ENCODE measurements around the gene ERG28. TPM values are rescaled to one million over a fixed set of nuclear protein-coding genes. Genes with fewer than 3 reads are reported as not detected.

ERG28 gene
- total RNA-seq, 1 donor from 2014 or later: 29.3 TPM

DNA sequence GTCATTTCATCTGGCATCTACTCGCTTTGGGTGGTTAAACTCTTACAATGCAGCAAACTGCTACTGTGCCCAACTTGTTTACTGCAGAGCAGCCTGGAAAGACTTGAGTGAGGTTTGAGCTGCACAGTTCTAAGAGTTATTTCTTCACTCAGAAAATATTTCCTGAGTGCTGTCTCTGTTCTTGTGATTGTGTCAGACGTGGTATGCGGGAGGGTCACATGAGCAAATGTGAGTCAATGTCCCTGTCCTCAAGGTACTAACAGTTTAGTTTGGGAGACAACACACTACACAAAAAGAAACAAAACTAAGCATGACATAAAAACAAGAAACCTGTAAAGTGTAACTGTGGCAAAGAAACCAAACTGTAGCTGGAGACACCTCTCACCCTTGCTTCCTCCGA, 49.8 kb downstream of the ERG28 start:
- TF ChIP-seq EZH2phosphoT487 (IDR thresholded peaks at IDR 0.05) (no peak), EZH2 (IDR thresholded peaks at IDR 0.05) (no peak)
- TF ChIP-seq, protein P1, sequence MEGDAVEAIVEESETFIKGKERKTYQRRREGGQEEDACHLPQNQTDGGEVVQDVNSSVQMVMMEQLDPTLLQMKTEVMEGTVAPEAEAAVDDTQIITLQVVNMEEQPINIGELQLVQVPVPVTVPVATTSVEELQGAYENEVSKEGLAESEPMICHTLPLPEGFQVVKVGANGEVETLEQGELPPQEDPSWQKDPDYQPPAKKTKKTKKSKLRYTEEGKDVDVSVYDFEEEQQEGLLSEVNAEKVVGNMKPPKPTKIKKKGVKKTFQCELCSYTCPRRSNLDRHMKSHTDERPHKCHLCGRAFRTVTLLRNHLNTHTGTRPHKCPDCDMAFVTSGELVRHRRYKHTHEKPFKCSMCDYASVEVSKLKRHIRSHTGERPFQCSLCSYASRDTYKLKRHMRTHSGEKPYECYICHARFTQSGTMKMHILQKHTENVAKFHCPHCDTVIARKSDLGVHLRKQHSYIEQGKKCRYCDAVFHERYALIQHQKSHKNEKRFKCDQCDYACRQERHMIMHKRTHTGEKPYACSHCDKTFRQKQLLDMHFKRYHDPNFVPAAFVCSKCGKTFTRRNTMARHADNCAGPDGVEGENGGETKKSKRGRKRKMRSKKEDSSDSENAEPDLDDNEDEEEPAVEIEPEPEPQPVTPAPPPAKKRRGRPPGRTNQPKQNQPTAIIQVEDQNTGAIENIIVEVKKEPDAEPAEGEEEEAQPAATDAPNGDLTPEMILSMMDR (IDR thresholded peaks at IDR 0.05): no peak
- H3K27ac ChIP-seq: no peak overlapping the region
- H3F3A ChIP-seq (ENCODE audit: low read depth): no peaks in the 10 kb centered on the region
- H3K27ac Mint-ChIP-seq: no peak overlapping the region
- no peaks in the 10 kb centered on the region for H3K9me3 ChIP-seq (ENCODE audit: low read depth)
- no peak overlapping the region for H3K4me2 ChIP-seq
- no peak overlapping the region for H3K9ac ChIP-seq
- no peak overlapping the region for H2AFZ ChIP-seq (replicated peaks)
- no peak overlapping the region for H3K4me3 Mint-ChIP-seq
- H3K27me3 Mint-ChIP-seq (ENCODE audit: insufficient read depth, low read depth): peaks cover 3% of the 10 kb centered on the region
- H3K9me3 Mint-ChIP-seq: peaks cover 16% of the 10 kb centered on the region
- H3K36me3 ChIP-seq: no peaks in the 10 kb centered on the region
- H3K4me1 Mint-ChIP-seq: peaks cover 18% of the 10 kb centered on the region
- no peak for DNase-seq (ENCODE audit: low spot score)
- no peaks in the 10 kb centered on the region for H3K27me3 ChIP-seq
- no peaks in the 10 kb centered on the region for H3K79me2 ChIP-seq (ENCODE audit: low read depth)
- H3K36me3 Mint-ChIP-seq: peaks cover 5% of the 10 kb centered on the region
- H3K4me3 ChIP-seq: no peak overlapping the region
- H4K20me1 ChIP-seq (ENCODE audit: low read depth): no peaks in the 10 kb centered on the region
- peaks cover 5% of the 10 kb centered on the region for H3K4me1 ChIP-seq

DNA sequence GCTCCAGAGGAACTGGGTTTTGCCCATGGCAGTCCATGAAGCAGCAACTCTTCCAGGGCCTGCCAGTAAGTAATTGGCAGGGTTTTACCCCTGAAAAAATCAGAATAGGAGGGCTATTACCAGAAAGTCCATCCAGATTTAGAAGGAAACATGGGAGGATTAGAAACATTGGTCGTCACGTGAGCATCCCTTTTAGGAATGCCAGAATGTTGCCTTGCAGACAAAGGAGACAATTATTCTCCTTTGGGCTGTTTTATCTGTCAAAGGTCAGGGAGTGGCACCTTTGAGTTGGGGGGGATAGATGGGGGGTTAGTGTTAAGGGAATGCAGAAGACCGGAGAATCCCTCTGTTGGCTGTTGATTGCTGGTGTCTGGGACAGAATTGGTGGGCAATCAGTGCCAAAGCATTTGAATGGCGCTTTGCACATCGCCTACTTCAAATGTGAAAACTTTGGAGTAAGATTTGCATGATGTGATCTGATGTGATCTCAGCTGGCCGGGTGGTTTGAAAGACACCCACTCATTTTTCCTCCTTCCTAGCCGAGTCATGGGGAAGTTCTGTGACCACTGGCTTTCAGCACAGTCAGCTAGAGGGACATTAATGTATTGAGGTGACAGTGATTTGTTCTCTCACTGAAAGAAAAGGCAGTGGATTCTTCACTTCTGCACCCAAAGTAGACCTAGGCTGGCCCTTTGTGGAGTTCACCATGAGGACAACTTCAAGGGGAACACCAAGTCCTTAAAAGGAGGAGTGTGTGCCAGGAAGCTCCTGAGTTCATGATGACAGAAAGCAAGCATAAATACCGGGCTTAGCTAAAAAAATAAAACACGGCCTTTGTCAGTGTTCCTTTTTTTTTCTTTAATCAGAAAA, 50.8 kb downstream of the ERG28 start:
- no peaks in the 10 kb centered on the region for H4K20me1 ChIP-seq (ENCODE audit: low read depth)
- no peaks in the 10 kb centered on the region for H3K79me2 ChIP-seq (ENCODE audit: low read depth)
- no peaks in the 10 kb centered on the region for H3K27me3 ChIP-seq
- H3K27ac Mint-ChIP-seq: peak overlapping the region; percentile 48
- H3K9me3 Mint-ChIP-seq: peaks cover 16% of the 10 kb centered on the region
- no peak overlapping the region for H3K9ac ChIP-seq
- H3K4me1 ChIP-seq: peaks cover 5% of the 10 kb centered on the region
- peaks cover 16% of the 10 kb centered on the region for H3K4me1 Mint-ChIP-seq
- no peak overlapping the region for H3K4me3 ChIP-seq
- no peaks in the 10 kb centered on the region for H3K9me3 ChIP-seq (ENCODE audit: low read depth)
- TF ChIP-seq EZH2phosphoT487 (IDR thresholded peaks at IDR 0.05): no peak
- TF ChIP-seq EZH2 (IDR thresholded peaks at IDR 0.05): no peak
- TF ChIP-seq, protein P1 (IDR thresholded peaks at IDR 0.05): no peak
- H3K4me2 ChIP-seq: no peak overlapping the region
- no peaks in the 10 kb centered on the region for H3K36me3 ChIP-seq
- no peaks in the 10 kb centered on the region for H3F3A ChIP-seq (ENCODE audit: low read depth)
- no peak overlapping the region for H3K4me3 Mint-ChIP-seq
- H3K27me3 Mint-ChIP-seq (ENCODE audit: insufficient read depth, low read depth): peaks cover 3% of the 10 kb centered on the region
- H3K36me3 Mint-ChIP-seq: peaks cover 5% of the 10 kb centered on the region
- H2AFZ ChIP-seq (replicated peaks): no peak overlapping the region
- no peak for DNase-seq (ENCODE audit: low spot score)
- no peak overlapping the region for H3K27ac ChIP-seq

DNA sequence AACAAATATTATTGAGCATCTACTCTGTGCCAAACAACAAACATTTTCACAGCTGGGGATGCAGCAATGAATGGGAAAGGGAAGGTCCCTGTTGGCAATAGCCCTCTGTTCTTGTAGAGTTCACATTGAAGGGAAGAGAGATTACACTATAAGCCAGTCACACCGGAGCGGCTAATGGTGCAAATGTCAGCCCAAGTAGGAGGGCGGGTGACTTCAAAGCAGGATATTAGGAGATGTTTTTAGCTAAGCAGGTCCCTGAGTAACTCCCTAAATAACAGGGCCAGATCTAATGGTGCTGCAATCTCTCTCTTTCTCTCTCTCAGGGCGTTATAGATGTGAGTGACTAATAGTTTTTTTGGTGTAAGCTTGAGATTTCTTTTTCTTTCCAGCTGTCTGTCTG, 51.6 kb downstream of the ERG28 start:
- Histone ChIP-seq H4K20me1 (ENCODE audit: low read depth) (no peaks in the 10 kb centered on the region), H3K9me3 (ENCODE audit: low read depth) (no peaks in the 10 kb centered on the region), H3K79me2 (ENCODE audit: low read depth) (no peaks in the 10 kb centered on the region), H3K9ac (no peak overlapping the region), H2AFZ (replicated peaks) (no peak overlapping the region), H3K4me3 (no peak overlapping the region), H3F3A (ENCODE audit: low read depth) (no peaks in the 10 kb centered on the region), H3K4me1 (peaks cover 5% of the 10 kb centered on the region), H3K27me3 (no peaks in the 10 kb centered on the region), H3K4me2 (no peak overlapping the region), H3K36me3 (no peaks in the 10 kb centered on the region), H3K27ac (no peak overlapping the region)
- H3K27ac Mint-ChIP-seq: no peak overlapping the region
- TF ChIP-seq, protein P1 (IDR thresholded peaks at IDR 0.05): no peak
- no peak for TF ChIP-seq EZH2 (IDR thresholded peaks at IDR 0.05)
- no peak for TF ChIP-seq EZH2phosphoT487 (IDR thresholded peaks at IDR 0.05)
- H3K36me3 Mint-ChIP-seq: peaks cover 5% of the 10 kb centered on the region
- no peak for DNase-seq (ENCODE audit: low spot score)
- H3K4me1 Mint-ChIP-seq: peaks cover 16% of the 10 kb centered on the region
- peaks cover 12% of the 10 kb centered on the region for H3K9me3 Mint-ChIP-seq
- no peak overlapping the region for H3K4me3 Mint-ChIP-seq
- peaks cover 3% of the 10 kb centered on the region for H3K27me3 Mint-ChIP-seq (ENCODE audit: insufficient read depth, low read depth)

All from neural progenitor cell (in vitro differentiated cells).